Measurements from ENCODE around the gene EVA1C.

Gene EVA1C

GRCh38 chr21:32413015-32413504 lies 554 bp downstream of the EVA1C start:
- no peak for DNase-seq (ENCODE audit: low spot score)
- TF ChIP-seq, protein P1, sequence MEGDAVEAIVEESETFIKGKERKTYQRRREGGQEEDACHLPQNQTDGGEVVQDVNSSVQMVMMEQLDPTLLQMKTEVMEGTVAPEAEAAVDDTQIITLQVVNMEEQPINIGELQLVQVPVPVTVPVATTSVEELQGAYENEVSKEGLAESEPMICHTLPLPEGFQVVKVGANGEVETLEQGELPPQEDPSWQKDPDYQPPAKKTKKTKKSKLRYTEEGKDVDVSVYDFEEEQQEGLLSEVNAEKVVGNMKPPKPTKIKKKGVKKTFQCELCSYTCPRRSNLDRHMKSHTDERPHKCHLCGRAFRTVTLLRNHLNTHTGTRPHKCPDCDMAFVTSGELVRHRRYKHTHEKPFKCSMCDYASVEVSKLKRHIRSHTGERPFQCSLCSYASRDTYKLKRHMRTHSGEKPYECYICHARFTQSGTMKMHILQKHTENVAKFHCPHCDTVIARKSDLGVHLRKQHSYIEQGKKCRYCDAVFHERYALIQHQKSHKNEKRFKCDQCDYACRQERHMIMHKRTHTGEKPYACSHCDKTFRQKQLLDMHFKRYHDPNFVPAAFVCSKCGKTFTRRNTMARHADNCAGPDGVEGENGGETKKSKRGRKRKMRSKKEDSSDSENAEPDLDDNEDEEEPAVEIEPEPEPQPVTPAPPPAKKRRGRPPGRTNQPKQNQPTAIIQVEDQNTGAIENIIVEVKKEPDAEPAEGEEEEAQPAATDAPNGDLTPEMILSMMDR (conservative IDR thresholded peaks at IDR 0.05; ENCODE audit: low read depth) = no peak; the same call in 1 of the 2 replicates
- CTCF ChIA-PET = interaction anchor here (0.5 to 2.4 kb wide), 3 partner anchors 8 to 188 kb away, joined by 3 to 12 read pairs (median 5); no protein-coding TSS in a partner anchor
- POLR2A ChIA-PET (ENCODE audit: low non-redundant PET) = no interaction called here
- H3K27ac ChIP-seq = peak overlapping the region; percentile 98

GRCh38 chr21:32413697-32414578 lies 1.4 kb downstream of the EVA1C start:
- TF ChIP-seq, protein P1 (conservative IDR thresholded peaks at IDR 0.05; ENCODE audit: low read depth) = no peak
- DNase-seq (ENCODE audit: low spot score) = no peak
- CTCF ChIA-PET = interaction anchor here (0.7 to 2.4 kb wide), 3 partner anchors 11 to 187 kb away, joined by 3 to 12 read pairs (median 3); no protein-coding TSS in a partner anchor
- H3K27ac ChIP-seq = peak overlapping the region; percentile 98
- POLR2A ChIA-PET (ENCODE audit: low non-redundant PET) = no interaction called here

GRCh38 chr21:32414579-32415358 lies 2.3 kb downstream of the EVA1C start:
- CTCF ChIA-PET = interaction anchor here (0.6 to 2.4 kb wide), 6 partner anchors 11 to 931 kb away, joined by 3 to 12 read pairs (median 3); no protein-coding TSS in a partner anchor
- POLR2A ChIA-PET (ENCODE audit: low non-redundant PET) = no interaction called here
- peak overlapping the region; percentile 54 for H3K27ac ChIP-seq
- peak; percentile 24 for DNase-seq (ENCODE audit: low spot score)
- TF ChIP-seq, protein P1 (conservative IDR thresholded peaks at IDR 0.05; ENCODE audit: low read depth) = peak; percentile 51

DNA sequence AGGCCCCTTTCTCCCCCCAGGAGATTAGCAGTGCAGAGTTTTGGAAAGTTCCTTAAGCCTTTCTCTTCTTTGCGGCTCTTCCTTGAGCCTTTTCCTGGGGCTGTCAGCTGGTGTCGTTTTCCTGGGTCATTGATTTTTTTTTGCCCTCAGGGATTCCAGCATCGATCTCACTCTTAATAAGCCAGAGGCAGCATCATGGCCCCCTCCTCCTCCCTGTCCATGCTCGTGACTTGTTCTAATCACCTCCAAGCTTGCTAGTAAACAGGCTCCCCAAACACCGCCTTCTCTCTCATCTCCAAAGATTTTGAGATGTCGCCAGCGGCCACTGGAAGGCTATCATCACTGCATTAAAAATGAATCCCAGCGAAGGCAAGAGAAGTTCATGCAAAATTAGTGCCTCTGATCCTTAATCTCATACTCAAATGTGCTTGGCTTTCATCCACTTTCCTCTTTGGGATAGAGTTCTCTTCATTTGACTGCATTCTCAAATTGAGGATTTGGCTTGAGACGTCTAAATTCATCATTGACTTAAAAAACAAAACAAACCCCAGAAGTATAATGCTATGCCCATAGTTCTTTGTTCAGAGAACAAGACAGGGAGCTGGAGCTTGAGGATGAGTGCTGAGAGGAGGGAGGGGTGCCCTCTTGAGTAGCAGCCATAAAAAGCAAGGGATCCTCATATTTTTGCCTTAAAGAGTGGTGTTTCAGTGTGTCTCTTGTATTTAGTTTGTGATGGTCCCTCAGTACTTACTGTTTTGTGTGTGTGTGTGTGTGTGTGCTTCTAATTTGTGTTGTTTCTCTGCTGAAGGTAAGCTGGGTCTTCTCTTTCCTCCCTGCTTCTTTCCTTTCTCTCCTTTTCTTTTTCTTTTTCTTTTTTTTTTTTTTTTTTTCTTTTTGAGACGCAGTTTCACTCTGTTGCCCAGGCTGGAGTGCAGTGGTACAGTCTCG lies 3.2 kb downstream of the EVA1C start:
- CTCF ChIA-PET = interaction anchor here (0.6 to 2.4 kb wide), 4 partner anchors 100 to 930 kb away, joined by 3 to 12 read pairs (median 4); no protein-coding TSS in a partner anchor
- TF ChIP-seq, protein P1 (conservative IDR thresholded peaks at IDR 0.05; ENCODE audit: low read depth) = no peak
- H3K27ac ChIP-seq = peak overlapping the region; percentile 54
- DNase-seq (ENCODE audit: low spot score) = no peak
- POLR2A ChIA-PET (ENCODE audit: low non-redundant PET) = no interaction called here

DNA sequence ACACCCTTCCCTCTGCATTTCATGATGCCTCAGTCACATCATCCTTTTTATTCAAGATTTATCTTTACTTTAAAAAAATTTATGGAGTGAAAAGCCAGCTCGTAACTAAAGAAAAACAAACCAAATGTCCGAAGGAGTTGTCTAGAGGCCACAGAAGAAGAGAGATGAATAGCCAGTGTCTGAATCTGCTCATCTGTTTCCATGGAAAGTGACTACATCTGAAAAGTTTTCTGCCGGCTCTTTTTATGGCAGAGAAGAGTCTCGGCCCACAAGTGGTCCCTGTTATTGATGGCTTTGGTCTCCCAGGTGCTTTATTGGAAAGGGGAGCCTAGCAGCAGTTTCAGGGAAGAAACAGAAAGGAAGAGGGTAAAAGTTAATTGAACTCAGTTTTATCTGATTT lies 5.6 kb downstream of the EVA1C start:
- CTCF ChIA-PET = no interaction called here
- no peak overlapping the region for H3K27ac ChIP-seq
- TF ChIP-seq, protein P1 (conservative IDR thresholded peaks at IDR 0.05; ENCODE audit: low read depth) = no peak
- POLR2A ChIA-PET (ENCODE audit: low non-redundant PET) = no interaction called here
- no peak for DNase-seq (ENCODE audit: low spot score)

Data from RWPE1 (cell line).